Neural cell (in vitro differentiated cells): Measurements from ENCODE around the gene C11orf97.

Source experiments
- EP300 ChIP-seq: fragments of 450-650 bp; conservative IDR thresholded peaks from 2 replicates; pipeline ENCODE4 v1.6.1; 2014; ENCODE audit warnings: antibody characterized with exemption, mild to moderate bottlenecking, moderate library complexity; ENCODE audit not compliant: poor library complexity, severe bottlenecking
- EZH2 ChIP-seq: fragments of 200-600, 300-800 bp; shearing (Covaris generic), sonication (generic); IDR thresholded peaks from 2 replicates; pipeline ENCODE4 v1.6.1; 2014; ENCODE audit warnings: antibody characterized with exemption, low read length, borderline replicate concordance, mild to moderate bottlenecking; ENCODE audit not compliant: insufficient read depth, poor library complexity, severe bottlenecking
- MXI1 ChIP-seq: fragments of 450-650 bp; conservative IDR thresholded peaks from 2 replicates; pipeline ENCODE4 v1.6.1; 2014; ENCODE audit warnings: antibody characterized with exemption, mild to moderate bottlenecking; ENCODE audit not compliant: poor library complexity, severe bottlenecking
- POLR2AphosphoS5 ChIP-seq: IDR thresholded peaks from 2 replicates; pipeline ENCODE4 v1.6.1; 2012
- SMC3 ChIP-seq: fragments of 450-650 bp; conservative IDR thresholded peaks from 2 replicates; pipeline ENCODE4 v1.6.1; 2014; ENCODE audit warnings: antibody characterized with exemption, mild to moderate bottlenecking, moderate library complexity; ENCODE audit not compliant: poor library complexity
- TAF1 ChIP-seq: IDR thresholded peaks from 2 replicates; pipeline ENCODE4 v1.6.1; 2012; ENCODE audit warnings: low read depth
- TF ChIP-seq, protein P1 (sequence below): fragments of 450-650 bp; IDR thresholded peaks from 2 replicates; pipeline ENCODE4 v1.5.1; 2014; ENCODE audit warnings: antibody characterized with exemption, mild to moderate bottlenecking, moderate library complexity; ENCODE audit not compliant: poor library complexity, severe bottlenecking
- TF ChIP-seq, protein P2 (sequence below): IDR thresholded peaks from 2 replicates; pipeline ENCODE4 v1.6.1; 2012; ENCODE audit warnings: borderline replicate concordance

DNA sequence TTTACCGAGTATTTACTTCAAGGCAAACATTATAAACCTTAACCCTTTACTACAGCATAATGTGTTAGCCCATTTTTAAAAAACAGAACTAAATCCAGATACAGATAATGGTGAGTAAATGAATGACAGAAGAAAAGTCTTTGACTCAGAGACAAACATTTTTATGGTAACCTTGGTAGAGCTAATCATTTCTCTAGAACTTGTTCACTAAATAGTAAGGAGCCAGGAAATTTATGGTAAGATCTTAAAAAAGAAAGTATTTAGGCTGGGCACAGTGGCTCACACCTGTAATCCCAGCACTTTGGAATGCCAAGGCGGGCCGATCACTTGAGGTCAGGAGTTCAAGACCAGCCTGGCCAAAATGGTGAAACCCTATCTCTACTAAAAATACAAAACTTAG is 19.9 kb downstream of the C11orf97 start:
- TF ChIP-seq, protein P1, sequence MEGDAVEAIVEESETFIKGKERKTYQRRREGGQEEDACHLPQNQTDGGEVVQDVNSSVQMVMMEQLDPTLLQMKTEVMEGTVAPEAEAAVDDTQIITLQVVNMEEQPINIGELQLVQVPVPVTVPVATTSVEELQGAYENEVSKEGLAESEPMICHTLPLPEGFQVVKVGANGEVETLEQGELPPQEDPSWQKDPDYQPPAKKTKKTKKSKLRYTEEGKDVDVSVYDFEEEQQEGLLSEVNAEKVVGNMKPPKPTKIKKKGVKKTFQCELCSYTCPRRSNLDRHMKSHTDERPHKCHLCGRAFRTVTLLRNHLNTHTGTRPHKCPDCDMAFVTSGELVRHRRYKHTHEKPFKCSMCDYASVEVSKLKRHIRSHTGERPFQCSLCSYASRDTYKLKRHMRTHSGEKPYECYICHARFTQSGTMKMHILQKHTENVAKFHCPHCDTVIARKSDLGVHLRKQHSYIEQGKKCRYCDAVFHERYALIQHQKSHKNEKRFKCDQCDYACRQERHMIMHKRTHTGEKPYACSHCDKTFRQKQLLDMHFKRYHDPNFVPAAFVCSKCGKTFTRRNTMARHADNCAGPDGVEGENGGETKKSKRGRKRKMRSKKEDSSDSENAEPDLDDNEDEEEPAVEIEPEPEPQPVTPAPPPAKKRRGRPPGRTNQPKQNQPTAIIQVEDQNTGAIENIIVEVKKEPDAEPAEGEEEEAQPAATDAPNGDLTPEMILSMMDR: no peak
- TF ChIP-seq POLR2AphosphoS5 (no peak), EZH2 (no peak), EP300 (no peak), TAF1 (no peak), MXI1 (no peak), SMC3 (no peak)
- TF ChIP-seq, protein P2, sequence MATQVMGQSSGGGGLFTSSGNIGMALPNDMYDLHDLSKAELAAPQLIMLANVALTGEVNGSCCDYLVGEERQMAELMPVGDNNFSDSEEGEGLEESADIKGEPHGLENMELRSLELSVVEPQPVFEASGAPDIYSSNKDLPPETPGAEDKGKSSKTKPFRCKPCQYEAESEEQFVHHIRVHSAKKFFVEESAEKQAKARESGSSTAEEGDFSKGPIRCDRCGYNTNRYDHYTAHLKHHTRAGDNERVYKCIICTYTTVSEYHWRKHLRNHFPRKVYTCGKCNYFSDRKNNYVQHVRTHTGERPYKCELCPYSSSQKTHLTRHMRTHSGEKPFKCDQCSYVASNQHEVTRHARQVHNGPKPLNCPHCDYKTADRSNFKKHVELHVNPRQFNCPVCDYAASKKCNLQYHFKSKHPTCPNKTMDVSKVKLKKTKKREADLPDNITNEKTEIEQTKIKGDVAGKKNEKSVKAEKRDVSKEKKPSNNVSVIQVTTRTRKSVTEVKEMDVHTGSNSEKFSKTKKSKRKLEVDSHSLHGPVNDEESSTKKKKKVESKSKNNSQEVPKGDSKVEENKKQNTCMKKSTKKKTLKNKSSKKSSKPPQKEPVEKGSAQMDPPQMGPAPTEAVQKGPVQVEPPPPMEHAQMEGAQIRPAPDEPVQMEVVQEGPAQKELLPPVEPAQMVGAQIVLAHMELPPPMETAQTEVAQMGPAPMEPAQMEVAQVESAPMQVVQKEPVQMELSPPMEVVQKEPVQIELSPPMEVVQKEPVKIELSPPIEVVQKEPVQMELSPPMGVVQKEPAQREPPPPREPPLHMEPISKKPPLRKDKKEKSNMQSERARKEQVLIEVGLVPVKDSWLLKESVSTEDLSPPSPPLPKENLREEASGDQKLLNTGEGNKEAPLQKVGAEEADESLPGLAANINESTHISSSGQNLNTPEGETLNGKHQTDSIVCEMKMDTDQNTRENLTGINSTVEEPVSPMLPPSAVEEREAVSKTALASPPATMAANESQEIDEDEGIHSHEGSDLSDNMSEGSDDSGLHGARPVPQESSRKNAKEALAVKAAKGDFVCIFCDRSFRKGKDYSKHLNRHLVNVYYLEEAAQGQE: no peak
